Osteocyte (in vitro differentiated cells): ENCODE data around the gene HDAC3. TPM values are rescaled to one million over a fixed set of nuclear protein-coding genes. Genes with fewer than 3 reads are reported as not detected.

Experiments used
- DNase-seq: peaks from one replicate; pipeline ENCODE4 v3.0.0; 2021; ENCODE audit warnings: mixed read lengths; ENCODE audit not compliant: unreplicated experiment; ENCODE audit errors: extremely low spot score
- H3K27ac Mint-ChIP-seq: one replicate; pipeline ENCODE4 v1.8.0; 2021; ENCODE audit warnings: mild to moderate bottlenecking, mixed read lengths; ENCODE audit not compliant: unreplicated experiment
- H3K27me3 Mint-ChIP-seq: one replicate; pipeline ENCODE4 v1.8.0; 2021; ENCODE audit warnings: mixed read lengths; ENCODE audit not compliant: unreplicated experiment
- H3K36me3 Mint-ChIP-seq: one replicate; pipeline ENCODE4 v1.8.0; 2021; ENCODE audit warnings: mixed read lengths; ENCODE audit not compliant: unreplicated experiment
- H3K4me1 Mint-ChIP-seq: one replicate; pipeline ENCODE4 v1.8.0; 2021; ENCODE audit warnings: mixed read lengths; ENCODE audit not compliant: unreplicated experiment
- H3K4me3 Mint-ChIP-seq: one replicate; pipeline ENCODE4 v1.8.0; 2021; ENCODE audit warnings: mild to moderate bottlenecking, moderate library complexity, mixed read lengths; ENCODE audit not compliant: unreplicated experiment
- H3K9me3 Mint-ChIP-seq: one replicate; pipeline ENCODE4 v1.8.0; 2021; ENCODE audit warnings: mixed read lengths; ENCODE audit not compliant: unreplicated experiment
- total RNA-seq: library from RNA; stranded (reverse); gene quantifications from 2 replicates; pipeline ENCODE4 v1.2.1, GENCODE V29; 2021
- TF ChIP-seq, protein P1 (sequence below): fragments of 200-600 bp; sonication (generic); IDR thresholded peaks from 2 replicates; pipeline ENCODE4 v1.5.0; 2021; ENCODE audit warnings: antibody characterized with exemption, mild to moderate bottlenecking, moderate library complexity

Gene HDAC3
- total RNA-seq, 1 donor from 2014 or later = 67.9 TPM

DNA sequence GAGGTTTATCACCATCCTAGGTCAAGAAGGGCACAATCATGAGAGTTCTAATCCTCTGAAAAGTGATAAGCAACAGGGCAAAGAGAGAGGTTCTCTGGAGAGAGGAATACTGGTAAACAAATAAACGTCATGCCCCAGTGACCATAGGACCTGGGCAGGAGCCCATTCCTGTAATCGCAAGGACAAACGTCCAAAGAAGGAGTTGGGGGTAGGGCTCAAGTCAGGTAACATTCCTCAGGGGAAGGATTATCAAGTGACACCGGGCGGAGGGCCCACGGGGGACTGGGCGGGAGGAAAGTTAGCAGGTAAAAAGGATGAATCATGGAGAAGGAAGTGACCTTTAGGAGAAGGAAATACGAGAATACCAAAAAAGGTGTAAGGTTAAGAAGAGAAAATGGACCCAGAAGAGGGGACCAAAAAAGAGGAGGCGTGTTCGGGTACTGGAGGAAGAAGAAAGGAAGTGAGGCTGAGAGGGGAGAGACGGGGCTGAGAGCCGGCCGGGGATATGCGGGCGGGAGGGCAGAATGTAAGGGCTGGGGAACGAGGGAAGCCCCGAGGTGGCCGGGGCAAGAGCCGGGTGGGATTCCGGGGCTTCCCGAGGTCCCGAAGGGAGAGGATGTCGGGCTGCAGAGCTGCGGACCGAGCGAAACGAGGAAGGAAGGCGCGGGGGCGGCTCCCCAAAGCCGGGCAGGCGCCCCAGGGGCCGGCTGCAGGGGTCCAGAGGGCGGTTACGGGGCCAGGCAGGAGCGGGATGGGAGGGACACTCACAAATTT is 18.4 kb downstream of the HDAC3 start:
- TF ChIP-seq, protein P1, sequence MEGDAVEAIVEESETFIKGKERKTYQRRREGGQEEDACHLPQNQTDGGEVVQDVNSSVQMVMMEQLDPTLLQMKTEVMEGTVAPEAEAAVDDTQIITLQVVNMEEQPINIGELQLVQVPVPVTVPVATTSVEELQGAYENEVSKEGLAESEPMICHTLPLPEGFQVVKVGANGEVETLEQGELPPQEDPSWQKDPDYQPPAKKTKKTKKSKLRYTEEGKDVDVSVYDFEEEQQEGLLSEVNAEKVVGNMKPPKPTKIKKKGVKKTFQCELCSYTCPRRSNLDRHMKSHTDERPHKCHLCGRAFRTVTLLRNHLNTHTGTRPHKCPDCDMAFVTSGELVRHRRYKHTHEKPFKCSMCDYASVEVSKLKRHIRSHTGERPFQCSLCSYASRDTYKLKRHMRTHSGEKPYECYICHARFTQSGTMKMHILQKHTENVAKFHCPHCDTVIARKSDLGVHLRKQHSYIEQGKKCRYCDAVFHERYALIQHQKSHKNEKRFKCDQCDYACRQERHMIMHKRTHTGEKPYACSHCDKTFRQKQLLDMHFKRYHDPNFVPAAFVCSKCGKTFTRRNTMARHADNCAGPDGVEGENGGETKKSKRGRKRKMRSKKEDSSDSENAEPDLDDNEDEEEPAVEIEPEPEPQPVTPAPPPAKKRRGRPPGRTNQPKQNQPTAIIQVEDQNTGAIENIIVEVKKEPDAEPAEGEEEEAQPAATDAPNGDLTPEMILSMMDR = no peak
- Mint-ChIP-seq H3K36me3 (peaks cover 15% of the 10 kb centered on the region), H3K27ac (peak overlapping the region; percentile 92), H3K4me1 (peaks cover 35% of the 10 kb centered on the region), H3K4me3 (peak overlapping the region; percentile 95), H3K9me3 (no peaks in the 10 kb centered on the region), H3K27me3 (no peaks in the 10 kb centered on the region)
- no peak for DNase-seq

DNA sequence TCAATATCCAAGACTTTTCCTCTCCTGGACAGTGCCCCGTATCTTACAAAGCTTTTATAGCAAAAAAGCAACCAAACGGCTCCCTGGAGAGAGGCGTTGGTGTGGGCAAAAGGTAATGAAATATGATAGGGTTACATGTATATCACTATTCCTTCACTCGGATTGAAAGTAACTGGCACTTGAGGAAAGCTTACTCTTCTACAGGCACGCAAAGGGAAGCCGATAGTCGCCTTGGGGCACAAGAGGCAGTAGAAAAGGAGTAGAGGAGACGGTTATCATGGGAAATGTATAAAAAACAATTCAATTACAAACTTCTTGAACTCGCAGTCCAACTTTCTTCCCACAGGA is 19.0 kb downstream of the HDAC3 start:
- peaks cover 35% of the 10 kb centered on the region for H3K4me1 Mint-ChIP-seq
- peak overlapping the region; percentile 92 for H3K27ac Mint-ChIP-seq
- TF ChIP-seq, protein P1 = no peak
- no peak for DNase-seq
- H3K9me3 Mint-ChIP-seq = no peaks in the 10 kb centered on the region
- peak overlapping the region; percentile 95 for H3K4me3 Mint-ChIP-seq
- peaks cover 10% of the 10 kb centered on the region for H3K36me3 Mint-ChIP-seq
- no peaks in the 10 kb centered on the region for H3K27me3 Mint-ChIP-seq

GRCh38 chr5:141617128-141617527 is 19.5 kb downstream of the HDAC3 start:
- TF ChIP-seq, protein P1 = no peak
- Mint-ChIP-seq H3K27me3 (no peaks in the 10 kb centered on the region), H3K4me3 (peak overlapping the region; percentile 95), H3K27ac (peak overlapping the region; percentile 92), H3K36me3 (peaks cover 10% of the 10 kb centered on the region), H3K9me3 (no peaks in the 10 kb centered on the region), H3K4me1 (peaks cover 35% of the 10 kb centered on the region)
- DNase-seq = no peak

GRCh38 chr5:141615991-141616720 is 20.5 kb downstream of the HDAC3 start:
- no peak for DNase-seq
- Mint-ChIP-seq H3K27ac (no peak overlapping the region), H3K4me1 (peaks cover 35% of the 10 kb centered on the region), H3K36me3 (peaks cover 6% of the 10 kb centered on the region), H3K9me3 (no peaks in the 10 kb centered on the region), H3K4me3 (no peak overlapping the region), H3K27me3 (no peaks in the 10 kb centered on the region)
- TF ChIP-seq, protein P1 = no peak

DNA sequence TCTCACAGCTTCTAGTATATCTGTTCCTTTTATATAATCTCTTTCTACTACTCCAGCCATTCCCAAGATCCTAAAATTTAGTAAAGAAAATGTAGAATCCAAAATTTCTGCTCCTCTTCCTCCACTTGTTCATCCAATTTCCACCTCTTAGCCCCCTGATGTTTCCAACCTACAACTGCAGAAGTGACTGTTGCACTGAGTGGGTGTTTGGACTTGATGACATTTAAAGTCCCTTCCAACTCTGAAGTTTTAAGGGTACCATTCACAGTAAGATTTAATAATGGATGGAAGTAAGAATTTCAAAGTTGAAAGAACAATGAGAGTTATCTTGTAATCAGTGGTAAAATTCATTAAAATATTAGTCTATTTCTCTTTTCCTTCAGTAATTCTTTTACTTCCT is 23.3 kb downstream of the HDAC3 start:
- no peak overlapping the region for H3K27ac Mint-ChIP-seq
- TF ChIP-seq, protein P1 = no peak
- peaks cover 27% of the 10 kb centered on the region for H3K4me1 Mint-ChIP-seq

More for the DNA sequence above, 23.3 kb downstream of the HDAC3 start:
- no peak overlapping the region for H3K4me3 Mint-ChIP-seq
- H3K36me3 Mint-ChIP-seq = peaks cover 8% of the 10 kb centered on the region
- H3K9me3 Mint-ChIP-seq = no peaks in the 10 kb centered on the region
- DNase-seq = no peak
- H3K27me3 Mint-ChIP-seq = no peaks in the 10 kb centered on the region
